Fibroblast of skin of back (primary cell): ENCODE measurements around the gene ICE2.
A peak's percentile ranks its signal among the peaks of the same experiment; 100 is the strongest.
"Not testable (repeated sequence)": the region's sequence is repeated elsewhere in the genome, so short reads cannot be mapped to it uniquely, and the experiment has no call there.

Experiments
- DNase-seq: peaks from one replicate; pipeline ENCODE4 v3.0.0-alpha.2; 2013

ICE2 gene

GRCh38 chr15:60444289-60444912 lies 34.5 kb downstream of the ICE2 start:
- DNase-seq = peak; percentile 51

DNA sequence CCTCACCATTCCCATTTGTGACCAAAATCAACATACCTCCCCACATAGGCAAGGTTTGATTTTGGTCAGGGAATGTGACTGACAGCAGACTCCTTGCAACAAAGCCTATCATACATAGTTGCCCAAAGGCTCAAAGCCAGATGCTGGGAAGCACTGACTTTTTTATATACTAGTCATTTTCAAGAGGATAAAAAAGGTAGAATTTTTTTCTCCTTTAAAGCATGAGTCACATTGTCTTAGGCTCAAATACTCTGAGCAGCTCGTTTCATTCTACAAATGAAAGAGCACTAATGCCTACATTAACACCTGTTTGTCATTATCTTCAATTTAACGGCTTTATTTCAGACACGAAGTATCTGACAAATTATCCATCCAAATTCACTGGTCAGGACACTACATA lies 36.2 kb downstream of the ICE2 start:
- DNase-seq = peak; percentile 29

- no peak for DNase-seq
These were observed 36.8 kb downstream of the ICE2 start for GRCh38 chr15:60442031-60442650.

DNA sequence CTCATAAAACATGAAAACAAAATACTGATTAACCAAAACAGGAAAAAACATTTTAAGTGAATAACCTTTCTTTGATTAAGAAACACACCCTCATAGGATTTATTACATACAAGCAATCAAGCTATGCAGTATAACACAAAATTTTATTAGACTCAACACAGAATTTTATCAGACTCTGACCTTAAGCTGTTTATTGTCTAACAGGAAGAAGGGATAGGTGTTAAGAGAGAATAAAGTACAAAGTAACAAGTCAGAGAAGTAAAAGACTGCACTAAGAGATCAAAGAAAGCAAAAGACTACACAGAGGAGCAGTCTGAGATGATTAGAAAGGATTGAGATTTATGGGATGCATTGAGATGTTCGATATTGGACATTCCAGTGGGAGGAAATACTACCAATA lies 37.6 kb downstream of the ICE2 start:
- DNase-seq = no peak

- no peak for DNase-seq
These were observed 40.3 kb downstream of the ICE2 start for GRCh38 chr15:60438646-60439045.

DNA sequence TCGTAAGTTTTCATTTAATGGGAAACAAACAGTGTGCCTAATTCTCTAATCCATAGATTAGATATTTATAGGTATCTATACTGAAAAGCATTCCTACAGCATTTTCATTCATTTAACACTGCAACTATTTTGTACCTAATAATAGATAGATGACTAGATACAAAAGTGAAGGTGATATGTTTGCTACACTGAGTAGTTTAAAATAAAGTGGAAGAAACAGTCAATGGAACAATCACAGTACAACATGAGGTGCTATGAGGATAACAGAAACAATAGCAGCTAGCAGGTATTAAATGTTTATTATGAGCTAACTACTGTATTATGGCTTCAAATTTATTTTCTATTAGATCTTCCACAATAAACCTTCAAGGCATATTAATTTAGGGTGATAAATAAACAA lies 50.0 kb downstream of the ICE2 start:
- DNase-seq = no peak

DNA sequence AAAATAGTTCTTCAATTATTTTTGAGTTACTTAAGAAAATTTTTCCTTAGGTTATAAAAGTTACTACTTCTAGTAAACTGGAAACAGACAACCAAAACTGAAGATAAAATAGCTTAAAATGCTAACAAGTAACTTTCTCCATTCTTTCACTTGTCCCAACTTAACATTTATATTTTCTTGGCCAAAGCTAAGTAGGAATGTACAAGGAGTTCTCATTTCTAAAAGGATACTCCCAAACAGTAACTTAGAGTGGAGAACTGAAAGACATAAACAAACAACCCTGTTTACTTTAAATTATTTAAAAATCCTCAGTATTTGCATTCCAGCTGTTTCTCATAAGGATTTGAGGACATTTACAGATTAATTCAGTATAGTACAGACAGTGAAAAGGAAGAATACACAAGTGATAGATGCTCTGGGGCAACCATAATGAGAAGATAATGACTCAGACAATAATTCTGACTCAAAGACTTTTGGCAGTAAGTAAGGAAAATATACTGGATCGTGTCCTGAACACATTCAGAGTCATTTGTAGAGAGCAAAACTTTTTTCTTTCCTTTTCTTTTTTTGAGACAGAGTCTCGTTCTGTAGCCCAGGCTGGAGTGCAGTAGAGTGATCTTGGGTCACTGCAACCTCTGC lies 52.0 kb downstream of the ICE2 start:
- DNase-seq = peak; percentile 76

GRCh38 chr15:60425461-60425860 lies 53.5 kb downstream of the ICE2 start:
- no peak for DNase-seq

DNA sequence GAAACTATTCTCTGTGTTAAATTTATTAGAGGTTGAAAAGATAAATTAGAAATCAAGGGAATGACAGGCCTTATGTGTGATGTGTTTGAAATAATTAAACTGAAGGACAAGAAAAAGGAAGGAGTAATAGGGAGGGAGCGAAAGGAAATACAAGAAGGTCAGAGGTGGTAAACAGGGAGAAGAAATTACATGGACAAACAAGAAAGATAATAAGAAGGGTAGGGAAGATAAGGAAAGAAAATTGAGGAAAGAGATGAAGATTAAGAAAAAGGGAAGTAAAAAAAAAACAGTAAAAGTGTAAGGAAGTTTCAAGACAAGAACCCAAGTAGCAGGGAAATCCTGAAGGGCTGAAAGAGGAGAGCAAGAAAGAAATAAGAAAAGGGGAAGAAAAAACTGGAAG lies 54.9 kb downstream of the ICE2 start:
- DNase-seq = no peak

GRCh38 chr15:60423537-60423936 lies 55.4 kb downstream of the ICE2 start:
- peak; percentile 94 for DNase-seq

GRCh38 chr15:60421544-60421943 lies 57.4 kb downstream of the ICE2 start:
- DNase-seq = peak; percentile 96

DNA sequence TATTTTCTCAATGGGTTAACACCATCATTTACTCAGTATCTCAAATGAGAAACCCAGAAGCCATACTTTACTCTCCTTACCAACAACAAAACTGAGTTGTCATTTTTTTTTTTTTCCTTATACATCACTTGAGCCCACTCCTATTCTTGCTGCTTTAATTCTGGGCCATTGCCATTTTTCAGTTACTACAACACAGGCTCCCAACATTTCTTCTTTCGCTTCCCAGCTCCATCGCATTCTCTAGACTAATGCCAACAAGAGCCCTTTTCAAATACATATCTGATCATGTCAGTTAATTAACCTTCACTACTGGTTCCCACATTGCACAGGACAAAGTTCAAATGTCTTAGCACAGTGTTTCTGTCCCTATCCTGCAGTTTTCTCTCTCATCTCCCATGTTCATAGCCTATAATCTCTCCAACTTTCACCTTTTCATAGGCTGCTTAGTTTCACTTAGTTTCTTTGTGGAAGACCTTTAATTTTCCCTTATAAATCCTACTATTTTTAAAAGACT lies 58.7 kb downstream of the ICE2 start:
- DNase-seq = no peak

- DNase-seq = peak; percentile 63
These were observed 59.2 kb downstream of the ICE2 start for GRCh38 chr15:60419753-60420152.

- DNase-seq = no peak
These were observed 60.8 kb downstream of the ICE2 start for GRCh38 chr15:60418096-60418495.

GRCh38 chr15:60417112-60417511 lies 61.8 kb downstream of the ICE2 start:
- no peak for DNase-seq

DNA sequence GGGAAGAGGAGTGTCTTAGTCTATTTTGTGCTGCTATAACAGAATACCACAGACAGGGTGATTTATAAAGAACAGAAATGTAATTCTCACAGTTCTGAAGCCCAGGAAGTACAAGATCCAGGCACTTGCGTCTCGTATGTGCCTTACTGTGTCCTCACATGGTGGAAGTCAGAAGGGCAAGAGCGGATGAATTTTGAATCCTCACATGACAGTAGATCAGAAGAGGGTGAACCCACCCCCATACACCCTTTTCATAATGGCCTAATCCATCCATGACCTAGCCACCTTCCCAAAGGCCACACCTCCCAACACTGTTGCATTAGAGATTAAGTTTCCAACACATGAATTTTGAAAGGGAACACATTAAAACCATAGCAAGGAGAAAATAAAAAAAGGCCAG lies 62.5 kb downstream of the ICE2 start:
- DNase-seq = no peak

GRCh38 chr15:60414016-60414682 lies 64.8 kb downstream of the ICE2 start:
- peak; percentile 53 for DNase-seq

DNA sequence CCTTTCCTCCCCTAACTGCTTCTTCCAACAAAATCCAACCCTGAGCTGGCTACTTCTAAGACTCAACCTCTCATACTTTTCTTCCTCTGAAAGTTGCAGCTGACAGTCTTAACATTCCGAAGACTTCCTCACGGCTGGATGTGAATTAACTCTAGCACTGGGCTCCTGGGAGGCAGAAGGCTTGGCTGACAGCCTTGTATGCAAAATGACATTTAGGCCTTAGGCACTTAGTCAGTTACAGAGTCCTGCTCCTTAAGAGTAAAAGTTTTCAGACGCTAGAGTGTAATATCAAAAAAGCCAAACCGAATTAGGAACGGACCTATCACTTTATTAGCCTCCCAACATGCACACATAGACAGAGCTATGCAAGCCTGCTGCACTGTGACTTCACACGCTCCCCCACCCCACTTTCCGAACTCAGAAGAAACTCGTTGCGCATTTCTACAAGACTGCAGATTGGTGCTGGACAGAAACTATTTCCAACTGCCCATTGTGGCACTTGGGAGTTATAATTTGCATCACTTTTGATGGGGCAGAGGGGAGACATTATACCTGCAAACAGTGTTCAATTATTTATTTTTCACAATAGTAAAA lies 65.6 kb downstream of the ICE2 start:
- DNase-seq = peak; percentile 66

GRCh38 chr15:60412807-60413206 lies 66.1 kb downstream of the ICE2 start:
- DNase-seq = not testable (repeated sequence)

- no peak for DNase-seq
These were observed 67.0 kb downstream of the ICE2 start for GRCh38 chr15:60411774-60412425.

GRCh38 chr15:60410350-60410749 lies 68.6 kb downstream of the ICE2 start:
- not testable (repeated sequence) for DNase-seq

- peak; percentile 83 for DNase-seq
These were observed 70.4 kb downstream of the ICE2 start for GRCh38 chr15:60408463-60408981.
